GM19025 (cell line): ENCODE measurements around the gene C17orf50.
A peak's percentile ranks its signal among the peaks of the same experiment; 100 is the strongest.

Experiments
- ATAC-seq: cut with Tn5 transposase; IDR thresholded peaks from one replicate; pipeline ENCODE4 v1.9.1; 2021; ENCODE audit warnings: mild to moderate bottlenecking, low read depth, moderate library complexity; ENCODE audit not compliant: unreplicated experiment

The C17orf50 gene

DNA sequence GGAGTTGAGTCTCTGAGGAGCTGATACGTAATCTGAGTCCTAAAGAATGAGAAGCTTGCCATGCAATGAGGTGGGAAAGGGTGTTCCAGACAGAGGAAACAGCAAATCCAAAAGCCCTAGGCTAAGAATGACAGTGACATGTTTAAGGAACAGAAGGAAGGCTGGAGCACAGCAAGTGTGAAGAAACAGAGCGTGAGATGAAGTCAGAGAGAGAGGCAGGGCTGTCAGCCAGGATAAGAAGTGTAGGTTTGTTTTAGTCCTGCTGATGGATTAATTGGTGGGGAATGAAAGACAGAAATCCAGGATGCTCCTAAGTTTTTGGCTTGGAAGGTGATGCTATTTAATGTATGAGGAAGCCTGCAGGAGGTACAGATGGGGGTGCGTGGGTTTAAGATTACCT lies 20.3 kb downstream of the C17orf50 start:
- ATAC-seq = no peak

DNA sequence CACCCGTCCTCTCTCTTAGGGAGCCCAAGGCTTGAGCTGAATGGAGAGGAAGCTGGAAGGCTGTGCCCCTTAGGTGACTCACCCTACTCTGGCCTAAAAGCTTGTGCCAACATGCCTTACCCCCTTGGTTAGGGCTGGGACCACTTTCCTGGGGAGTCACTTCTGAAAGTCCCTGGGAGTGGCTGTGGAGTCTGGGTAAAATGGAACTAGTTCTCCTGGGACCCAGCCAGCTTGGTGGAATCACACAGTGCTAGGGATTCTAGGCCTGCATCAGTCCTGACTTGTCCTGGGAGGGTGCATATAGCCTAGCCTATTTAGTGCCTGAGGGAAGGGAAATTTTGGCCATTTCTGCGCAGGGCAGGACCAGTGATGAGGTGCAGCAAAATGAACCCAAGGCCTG lies 24.2 kb downstream of the C17orf50 start:
- ATAC-seq = no peak

DNA sequence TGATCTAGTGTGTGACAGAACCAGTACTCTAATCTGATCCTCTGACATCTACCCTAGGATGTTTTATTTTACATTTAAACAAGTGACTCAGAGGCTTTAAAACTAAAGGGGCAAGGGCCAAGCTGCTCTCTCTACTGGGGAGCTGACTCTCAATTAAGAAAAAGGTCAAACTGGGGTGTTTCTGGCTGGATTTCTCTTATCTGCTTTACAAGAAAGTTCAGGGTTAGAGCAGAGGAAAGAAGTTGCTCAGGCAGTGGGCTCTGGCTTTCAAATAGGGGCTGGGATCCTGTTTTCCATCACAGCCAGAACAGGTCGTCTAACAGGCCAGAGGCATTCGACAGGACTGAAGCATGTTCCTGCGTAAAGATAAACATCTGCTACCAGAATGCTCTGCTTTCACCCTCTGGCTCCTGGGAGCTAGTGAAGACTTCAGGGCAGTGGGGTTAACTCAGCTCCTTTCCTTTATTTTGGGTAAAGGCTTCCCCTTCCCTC lies 26.3 kb downstream of the C17orf50 start:
- no peak for ATAC-seq

DNA sequence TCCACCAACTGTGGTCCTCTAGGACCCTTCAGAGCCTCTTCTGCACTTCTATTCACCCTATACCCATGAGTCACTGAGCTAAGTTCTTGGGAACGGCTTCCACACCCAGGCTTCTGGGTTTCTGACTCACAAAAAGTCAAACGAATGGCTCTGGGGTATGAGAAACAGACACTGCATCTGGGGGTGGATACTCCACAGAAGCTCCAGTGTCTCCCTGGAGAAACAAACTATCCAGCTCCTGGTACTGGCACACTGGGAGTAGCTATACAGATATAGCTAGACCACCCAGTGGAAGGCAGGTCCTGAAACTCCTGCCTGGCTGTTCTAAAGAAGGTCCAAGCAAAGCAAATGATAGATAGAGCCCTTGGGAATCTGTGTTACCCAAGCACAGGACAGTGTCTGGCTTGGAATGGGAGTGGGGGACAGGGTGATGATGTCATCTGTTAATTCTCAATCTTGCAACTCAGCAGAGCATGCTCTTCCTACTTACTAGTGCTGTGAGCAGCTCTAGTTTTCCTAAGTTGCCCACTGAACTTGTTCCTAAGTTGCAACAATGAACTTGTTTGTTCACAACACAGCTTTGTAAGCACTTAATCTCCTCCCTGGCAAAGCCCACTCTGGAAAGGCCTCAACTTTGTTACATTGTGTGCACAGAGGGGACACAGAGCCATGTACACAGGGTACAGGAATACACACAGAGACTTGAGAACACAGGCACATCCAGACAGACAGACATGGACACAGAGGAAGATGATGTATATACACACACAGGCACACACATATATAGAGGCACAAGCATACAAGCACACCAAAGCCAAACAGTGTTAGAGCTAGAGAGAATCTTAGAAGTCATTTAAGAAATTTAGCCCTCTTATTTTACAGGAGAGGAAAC lies 28.0 kb downstream of the C17orf50 start:
- no peak for ATAC-seq

DNA sequence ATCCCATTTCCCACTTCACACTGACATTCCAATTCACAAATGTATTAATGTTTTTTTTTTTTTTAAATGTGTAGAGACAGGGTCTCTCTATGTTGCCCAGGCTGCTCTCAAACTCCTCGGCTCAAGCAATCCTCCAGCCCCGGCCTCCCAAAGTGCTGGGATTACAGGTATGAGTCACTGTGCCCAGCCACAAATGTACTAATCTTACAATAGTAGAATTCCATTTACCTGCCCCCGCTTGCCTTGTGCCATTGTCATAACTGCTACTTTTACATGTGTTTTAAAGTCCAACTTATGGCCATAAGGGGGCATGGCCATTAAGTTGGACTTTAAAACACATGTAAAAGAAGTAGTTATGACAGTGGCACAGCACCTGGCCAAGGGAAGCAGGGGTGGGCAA lies 30.2 kb downstream of the C17orf50 start:
- no peak for ATAC-seq

DNA sequence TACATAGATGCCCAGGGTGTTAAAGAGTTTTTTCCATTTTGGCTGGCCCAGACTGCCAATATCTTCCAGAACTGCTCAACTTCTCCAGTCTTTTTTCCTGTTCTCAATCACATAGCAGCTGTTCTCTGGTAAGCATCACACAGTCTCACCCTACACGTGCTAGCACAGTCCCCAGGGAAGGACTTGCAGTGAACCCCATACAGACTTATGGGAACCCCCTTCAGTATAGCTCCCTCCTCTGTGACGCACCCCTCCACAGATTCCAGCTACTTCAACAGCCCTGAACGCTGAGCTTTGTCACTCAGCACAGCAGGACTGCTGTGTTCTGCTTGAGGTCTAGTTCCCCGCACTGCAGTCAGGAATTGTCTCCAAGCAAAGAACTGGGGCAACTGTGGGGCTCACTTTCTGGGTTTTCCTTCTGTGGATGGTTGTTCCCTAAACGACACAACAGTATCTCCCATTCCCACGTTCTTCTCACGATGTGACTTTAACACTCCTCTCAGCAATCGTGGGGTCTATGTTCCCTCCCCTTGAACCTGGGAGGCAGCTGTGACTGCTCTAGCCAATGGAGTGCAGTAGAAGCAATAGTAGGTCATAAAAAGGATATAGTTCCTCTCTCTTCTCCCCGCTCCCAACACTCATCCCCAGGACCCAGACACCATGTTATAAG lies 31.1 kb downstream of the C17orf50 start:
- ATAC-seq = no peak

DNA sequence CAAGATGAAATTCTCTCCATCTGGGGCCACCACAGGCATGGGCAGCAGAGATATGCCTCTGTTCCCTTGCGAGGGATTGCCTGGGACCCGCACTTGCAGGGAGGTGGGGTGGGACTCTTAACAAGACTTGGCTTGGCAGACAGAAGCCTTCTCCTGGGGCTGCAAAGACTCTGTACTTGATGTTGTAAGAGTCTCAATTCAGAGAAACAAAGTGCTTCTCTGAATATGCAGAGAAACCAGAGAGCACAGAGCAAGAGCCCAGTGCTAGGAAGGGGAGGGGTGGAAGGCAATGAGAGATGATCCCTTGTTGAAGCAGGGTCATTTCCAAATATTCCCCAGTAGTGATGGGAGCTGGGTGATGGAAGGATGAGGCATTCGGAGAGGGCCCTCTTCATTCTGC lies 32.6 kb downstream of the C17orf50 start:
- ATAC-seq = no peak

DNA sequence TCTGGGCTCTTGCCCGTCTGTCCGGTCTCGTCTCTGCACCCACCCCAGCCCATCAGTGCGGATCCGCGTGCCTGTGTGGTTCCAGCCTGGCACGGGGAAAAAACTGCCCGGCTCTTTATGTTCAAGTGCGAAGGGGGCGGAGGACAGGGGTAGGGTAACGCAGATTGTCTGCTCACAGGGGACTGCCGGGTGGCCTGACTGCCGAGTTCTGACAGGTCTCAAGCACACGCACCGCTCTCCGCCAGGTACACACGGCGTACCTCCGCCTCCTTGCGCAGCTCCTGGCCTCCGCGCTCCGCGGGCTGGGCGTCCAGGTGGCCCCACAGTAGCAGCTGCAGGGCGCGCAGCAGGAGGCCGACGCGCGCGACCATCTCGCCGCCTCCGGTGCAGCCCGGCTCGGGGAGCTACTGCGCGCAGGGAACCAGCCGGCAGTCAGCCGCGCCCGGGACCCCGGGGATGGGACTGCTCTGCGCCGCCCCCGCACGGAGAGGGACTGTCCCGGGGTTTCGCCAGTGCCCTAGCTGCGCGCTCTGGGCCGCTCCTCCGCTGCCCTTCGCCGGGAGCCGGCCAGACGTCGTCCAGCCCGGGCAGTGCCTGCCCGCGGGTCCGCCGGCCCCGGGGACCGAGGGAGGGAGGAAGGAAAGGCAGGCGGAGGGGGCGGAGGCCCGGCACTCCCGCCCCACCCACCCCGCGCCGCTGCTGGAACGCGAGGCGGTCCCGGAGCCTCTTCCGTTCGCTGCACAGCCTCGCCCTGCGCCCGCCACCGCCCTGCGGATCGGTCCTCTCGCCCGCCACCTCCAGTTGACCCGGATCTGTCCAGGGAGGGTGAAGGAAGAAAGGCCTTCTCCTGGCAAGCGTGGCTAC lies 34.6 kb downstream of the C17orf50 start, which contains the start of gene MMP28:
TSS of gene MMP28 (minus strand) at position 635 of the 864 bp plus-strand sequence. CDS start at position 371, 264 bp downstream.
- ATAC-seq = no peak

DNA sequence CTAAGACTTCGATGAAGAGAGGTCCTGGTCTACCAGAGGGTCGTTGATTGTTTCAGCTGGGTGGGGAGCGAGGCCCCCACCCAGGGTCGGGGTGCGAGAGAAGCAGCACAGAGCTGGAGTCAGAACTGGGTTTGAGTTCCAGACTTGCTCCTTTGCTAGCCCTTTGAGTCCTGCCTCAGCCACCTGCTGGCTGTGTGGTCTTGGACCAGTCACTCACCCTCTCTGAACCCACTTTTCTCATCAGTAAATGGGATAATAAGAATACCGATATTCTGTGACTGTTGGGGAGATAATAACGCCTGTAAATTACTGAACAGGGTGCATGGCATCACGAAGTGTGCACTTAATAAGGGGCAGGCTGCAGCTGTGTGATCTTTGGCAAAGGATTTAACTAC lies 35.2 kb downstream of the C17orf50 start:
- ATAC-seq = no peak

DNA sequence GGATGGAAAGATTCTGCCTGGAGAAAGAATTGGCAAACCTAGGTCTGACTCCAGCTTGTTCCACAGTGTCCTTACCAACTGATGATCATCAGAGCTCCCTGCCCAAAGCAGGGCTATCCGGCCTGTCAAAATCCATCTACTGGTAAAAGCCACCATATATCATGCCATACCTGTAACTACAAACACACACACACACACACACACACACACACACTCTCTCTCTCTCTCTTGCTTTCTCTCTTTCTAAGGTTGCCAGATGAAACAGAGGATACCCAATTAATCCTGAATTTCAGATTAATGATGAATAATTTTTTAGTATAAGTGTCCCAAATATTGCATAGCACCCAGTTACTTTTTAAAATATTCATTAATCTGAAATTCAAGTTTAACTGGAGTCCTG lies 36.3 kb downstream of the C17orf50 start:
- ATAC-seq = no peak

DNA sequence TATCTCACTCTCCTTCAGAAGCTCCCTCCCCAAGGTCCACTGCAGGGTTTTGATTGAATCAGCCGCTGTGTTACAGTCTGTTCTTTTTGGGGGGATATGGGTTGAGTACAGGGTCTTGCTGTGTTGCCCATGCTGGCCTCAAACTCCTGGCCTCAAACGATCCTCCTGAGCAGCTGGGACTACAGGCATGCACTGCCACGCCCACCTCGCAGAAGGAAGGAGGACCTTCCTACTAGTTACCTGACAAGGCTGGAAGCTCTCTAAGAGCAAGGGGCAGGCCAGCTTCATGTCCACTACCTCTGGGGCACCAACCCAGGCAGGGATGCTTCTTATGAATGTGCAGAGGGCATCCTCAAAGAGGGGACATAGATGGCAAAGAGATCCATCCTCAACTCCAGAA lies 36.7 kb downstream of the C17orf50 start:
- ATAC-seq = no peak

DNA sequence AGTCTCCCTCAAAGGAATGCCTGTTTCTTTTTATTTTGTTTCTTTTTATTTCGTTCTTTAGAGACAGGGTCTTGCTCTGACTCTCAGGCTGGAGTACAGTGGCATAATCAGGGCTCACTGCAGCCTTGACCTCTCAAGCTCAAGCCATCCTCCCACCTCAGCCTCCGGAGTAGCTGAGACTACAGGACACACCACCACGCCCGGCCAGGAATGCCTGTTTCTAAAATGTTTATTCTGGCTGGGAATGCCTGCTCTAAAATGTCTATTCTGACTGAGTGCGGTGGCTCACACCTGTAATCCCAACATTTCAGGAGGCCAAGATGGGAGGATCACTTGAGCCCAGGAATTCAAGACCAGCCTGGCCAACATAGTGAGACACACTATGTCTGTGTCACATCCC lies 37.2 kb downstream of the C17orf50 start:
- ATAC-seq = no peak

DNA sequence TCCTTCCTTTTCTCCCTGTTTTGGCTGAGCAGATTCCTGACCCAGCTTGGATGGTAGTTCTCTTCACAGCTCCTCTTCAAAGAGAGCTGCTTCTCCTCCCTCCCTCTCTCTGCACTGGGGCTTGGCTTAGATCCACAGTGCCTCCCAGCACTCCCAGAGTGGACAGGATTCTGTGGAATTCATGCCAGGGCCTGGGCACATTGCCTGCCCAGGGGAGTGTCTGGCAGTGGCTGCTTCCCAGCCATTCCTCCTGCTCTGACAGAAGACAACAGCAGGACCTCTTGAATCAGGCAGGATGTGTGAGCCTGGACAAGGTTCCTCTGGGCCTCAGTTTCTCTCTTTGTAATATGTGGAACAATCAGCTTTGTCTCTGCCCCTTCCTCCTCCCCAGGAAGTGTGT lies 39.3 kb downstream of the C17orf50 start:
- ATAC-seq = no peak

DNA sequence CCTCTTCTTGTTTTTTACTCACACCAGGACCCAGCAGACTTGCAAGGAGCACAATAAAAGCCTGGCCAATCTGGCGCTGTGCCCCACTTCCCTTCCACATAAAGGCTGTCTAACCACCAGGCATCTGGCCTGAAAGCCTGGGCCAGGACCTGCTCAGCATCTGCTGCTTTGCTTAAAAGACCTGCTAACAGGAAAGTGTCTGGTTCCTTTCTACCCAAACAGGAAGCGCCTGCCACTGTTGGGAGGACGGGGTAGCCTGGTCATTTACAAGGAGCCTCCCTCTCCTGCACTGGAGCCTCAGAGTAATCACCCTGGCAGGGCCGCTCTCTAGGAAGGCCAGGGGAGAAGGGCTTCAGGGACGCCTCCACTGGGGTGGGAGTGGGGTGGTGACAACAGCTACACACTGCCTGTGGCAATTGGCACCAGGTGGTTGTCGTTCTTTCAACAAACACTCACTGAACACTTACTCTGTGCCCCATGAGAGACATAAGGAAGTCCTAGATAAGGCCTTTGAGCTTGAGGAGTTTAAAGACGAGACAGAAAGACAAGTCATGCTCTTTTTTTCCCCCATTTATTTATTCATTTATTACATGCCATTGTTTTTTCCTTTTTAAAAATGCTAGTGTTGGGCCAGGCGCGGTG lies 41.0 kb downstream of the C17orf50 start:
- ATAC-seq = no peak

DNA sequence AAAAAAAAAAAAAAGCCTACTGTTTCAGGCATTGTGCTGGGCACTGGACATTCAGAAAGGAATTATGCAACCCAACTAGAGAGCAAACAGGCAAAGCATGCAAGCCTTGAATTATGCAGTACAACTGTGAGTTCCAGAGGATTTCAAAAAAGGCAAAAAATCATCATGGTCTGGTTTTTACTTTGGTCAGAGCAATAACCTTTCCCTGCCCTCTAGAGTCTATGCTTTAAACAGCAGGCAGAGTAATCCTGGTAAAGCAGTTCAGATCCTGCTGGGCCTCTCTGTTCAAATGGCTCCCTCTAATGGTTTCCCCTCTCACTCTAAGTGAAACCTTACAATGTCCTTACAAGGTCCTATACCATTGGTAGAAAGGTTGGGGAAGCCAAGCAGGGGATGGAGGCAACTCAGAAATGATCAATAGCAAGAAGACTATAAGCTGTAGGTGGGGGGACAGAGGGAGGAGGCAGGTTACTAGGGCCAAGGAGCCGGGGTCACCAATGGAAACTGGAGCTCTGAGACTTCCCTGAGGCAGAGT lies 44.0 kb downstream of the C17orf50 start:
- no peak for ATAC-seq

DNA sequence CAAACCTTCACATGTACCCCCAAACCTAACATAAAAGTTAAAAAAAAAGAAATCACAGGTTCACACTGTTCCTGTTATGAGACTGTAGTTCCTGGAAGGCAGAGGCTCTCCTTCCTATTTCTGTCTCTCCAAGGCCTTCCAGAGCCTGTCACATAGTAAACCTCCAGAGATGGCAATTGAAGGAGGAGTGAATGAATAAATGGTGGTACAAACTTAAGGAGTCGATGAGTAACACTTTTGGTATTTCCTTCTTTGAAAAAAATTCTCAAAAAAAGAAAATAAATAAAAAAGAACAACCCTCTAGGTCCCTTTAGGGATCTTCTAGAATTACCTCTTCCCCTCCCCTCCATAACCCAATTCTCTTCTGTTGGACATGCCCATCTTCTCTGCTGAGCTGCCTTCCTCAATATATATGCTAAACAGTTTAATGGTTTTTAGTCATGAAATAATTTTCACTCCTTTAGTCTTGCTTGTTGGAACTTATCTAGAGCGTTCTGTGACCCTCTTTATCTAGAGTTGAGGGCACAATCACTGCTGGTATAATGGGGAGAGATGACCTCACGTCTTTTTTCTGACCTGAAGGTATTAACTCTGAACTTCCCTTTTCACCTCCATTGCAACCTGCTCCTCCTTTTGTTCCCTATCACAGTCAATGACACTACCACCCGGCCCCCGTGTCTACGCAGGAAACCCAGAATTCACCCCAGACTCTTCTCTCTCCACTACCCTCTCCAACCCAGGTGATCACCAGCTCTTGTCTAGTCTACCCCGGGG lies 46.9 kb downstream of the C17orf50 start:
- ATAC-seq = no peak

DNA sequence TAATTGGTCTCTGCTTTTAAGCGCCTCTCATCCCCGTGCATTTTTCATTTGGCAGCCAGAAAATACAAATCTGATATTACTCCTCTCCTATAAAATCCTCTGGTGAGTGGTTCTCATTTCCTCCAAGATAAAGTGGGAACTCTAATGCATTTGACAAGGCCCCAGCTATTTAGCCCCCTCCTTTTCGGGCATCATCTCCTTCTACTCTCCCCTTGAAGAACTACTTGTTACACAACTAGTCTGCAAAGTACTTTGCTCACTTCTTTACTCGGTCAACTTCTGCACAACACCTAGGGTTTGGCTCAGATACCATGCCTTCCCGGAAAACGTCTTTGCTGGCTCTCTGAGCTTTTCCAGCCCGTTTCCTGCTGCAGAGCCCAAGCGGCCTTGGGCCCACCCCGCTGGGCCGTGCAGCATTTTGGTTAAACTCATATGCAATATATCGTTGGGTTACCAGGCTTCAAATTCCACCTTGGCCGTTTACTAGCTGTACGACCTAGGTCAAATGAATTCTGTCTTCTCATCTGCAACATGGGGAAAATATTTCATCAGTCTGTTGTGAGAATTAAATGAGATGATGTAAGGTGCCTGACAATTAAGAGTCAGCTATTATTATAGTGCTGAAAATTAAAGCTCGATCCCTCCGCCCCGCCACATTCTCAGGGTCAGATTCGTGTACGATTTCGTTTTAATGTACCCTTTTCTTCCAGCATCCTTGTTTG lies 47.7 kb downstream of the C17orf50 start:
- ATAC-seq = no peak

DNA sequence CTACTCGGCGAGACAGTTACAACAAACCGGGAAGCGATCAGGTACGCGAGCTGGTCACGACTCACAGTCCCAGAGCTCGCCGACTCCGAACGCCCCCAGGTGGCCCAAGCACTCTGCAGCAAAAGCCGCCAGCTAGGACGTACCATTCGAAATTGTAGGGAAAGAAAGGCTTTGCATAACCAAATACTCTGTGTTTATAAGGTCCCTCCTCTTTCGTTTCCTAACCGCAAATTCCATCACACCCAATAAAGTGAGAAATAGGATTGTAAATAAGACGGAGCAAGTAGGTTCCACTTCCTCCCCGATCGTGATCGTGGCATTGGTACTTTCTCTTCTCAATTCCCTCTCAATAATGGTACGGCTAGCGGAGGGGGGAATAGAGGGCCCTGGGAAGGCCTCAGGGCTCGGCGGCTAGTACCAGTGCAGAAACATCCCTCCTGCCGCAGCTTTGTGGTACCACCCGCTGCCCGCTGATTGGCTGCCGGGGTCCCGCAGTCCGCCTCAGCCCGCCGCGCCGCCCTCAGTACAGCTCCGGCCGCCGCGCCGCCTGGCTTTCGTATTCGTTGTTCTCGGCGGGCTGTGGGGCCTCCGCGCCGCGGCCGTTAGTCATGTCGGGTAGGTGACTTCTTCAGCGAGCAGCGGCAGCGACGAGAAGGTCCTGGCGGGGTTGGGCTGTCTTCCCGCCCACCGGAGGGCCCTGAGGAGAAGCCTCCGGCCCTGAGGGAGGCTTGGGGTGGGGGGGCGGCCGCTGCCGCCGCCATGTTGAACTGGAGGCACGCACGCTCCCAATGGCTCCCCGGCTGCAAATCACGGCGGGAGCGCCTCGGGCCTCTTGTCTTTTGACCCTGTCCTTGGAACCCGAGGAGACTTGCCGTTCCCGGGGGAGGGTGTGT lies 48.5 kb downstream of the C17orf50 start, which contains the start of gene TAF15:
TSS of gene TAF15 (plus strand) at position 523 of the 893 bp plus-strand sequence. CDS start at position 609, 86 bp downstream.
- peak; percentile 93 for ATAC-seq
